AG08395 (cell line): ENCODE measurements around the gene PICK1.
"Not testable (repeated sequence)": the region's sequence is repeated elsewhere in the genome, so short reads cannot be mapped to it uniquely, and the experiment has no call there.

Experiments
- DNase-seq: peaks from one replicate; pipeline ENCODE4 v3.0.0; 2012; ENCODE audit warnings: mixed read lengths, low spot score

PICK1 gene

GRCh38 chr22:38074181-38075104 lies 17.2 kb downstream of the PICK1 start:
- DNase-seq: no peak

- no peak for DNase-seq
Measured at GRCh38 chr22:38075105-38075825, 18.1 kb downstream of the PICK1 start.

- DNase-seq: no peak
Measured at GRCh38 chr22:38075961-38076360, 18.8 kb downstream of the PICK1 start.

GRCh38 chr22:38077096-38077495 lies 19.9 kb downstream of the PICK1 start:
- DNase-seq: no peak

GRCh38 chr22:38077595-38077994 lies 20.4 kb downstream of the PICK1 start:
- no peak for DNase-seq

- no peak for DNase-seq
Measured at GRCh38 chr22:38078046-38078840, 21.0 kb downstream of the PICK1 start.

- DNase-seq: not testable (repeated sequence)
Measured at GRCh38 chr22:38079208-38079607, 22.0 kb downstream of the PICK1 start.

- no peak for DNase-seq
Measured at GRCh38 chr22:38079804-38080203, 22.6 kb downstream of the PICK1 start.

- DNase-seq: no peak
Measured at GRCh38 chr22:38080474-38080849, 23.3 kb downstream of the PICK1 start.

- peak; percentile 39 for DNase-seq
Measured at GRCh38 chr22:38080850-38081635, 23.8 kb downstream of the PICK1 start.

GRCh38 chr22:38081636-38081940 lies 24.4 kb downstream of the PICK1 start:
- DNase-seq: no peak

- DNase-seq: no peak
Measured at GRCh38 chr22:38081941-38082828, 25.0 kb downstream of the PICK1 start.

- DNase-seq: no peak
Measured at GRCh38 chr22:38082986-38083710, 25.9 kb downstream of the PICK1 start.

GRCh38 chr22:38083931-38084631 lies 26.9 kb downstream of the PICK1 start, which contains the start of gene SLC16A8:
TSS of gene SLC16A8 (minus strand) at chr22:38084184. CDS start at chr22:38082873, 1,311 bp downstream.
- DNase-seq: no peak

GRCh38 chr22:38085056-38085455 lies 27.9 kb downstream of the PICK1 start:
- DNase-seq: no peak

- DNase-seq: no peak
Measured at GRCh38 chr22:38085501-38085900, 28.3 kb downstream of the PICK1 start.

- DNase-seq: no peak
Measured at GRCh38 chr22:38086001-38086845, 29.0 kb downstream of the PICK1 start.

GRCh38 chr22:38086942-38087341 lies 29.7 kb downstream of the PICK1 start:
- no peak for DNase-seq
